IMR-90 (cell line): ENCODE results near the gene NFAT5.

ENCODE experiments used
- POLR2A ChIP-seq: IDR thresholded peaks from 2 replicates; pipeline ENCODE4 v1.6.1; 2012; ENCODE audit warnings: mild to moderate bottlenecking, low read depth, low read length
- RFX5 ChIP-seq: IDR thresholded peaks from 2 replicates; pipeline ENCODE4 v1.8.0; 2012; ENCODE audit warnings: low read depth, mild to moderate bottlenecking, low read length, moderate library complexity
- TF ChIP-seq, protein P1 (sequence below): conservative IDR thresholded peaks from 2 replicates; pipeline ENCODE4 v1.5.1; 2012; ENCODE audit warnings: mild to moderate bottlenecking, low read depth, low read length, improper control_type of control experiment
- TF ChIP-seq, protein P2 (sequence below): fragments of 150-350 bp; IDR thresholded peaks from 2 replicates; pipeline ENCODE4 v1.6.1; 2017; ENCODE audit warnings: mild to moderate bottlenecking, antibody characterized with exemption, low read length, low read depth

DNA sequence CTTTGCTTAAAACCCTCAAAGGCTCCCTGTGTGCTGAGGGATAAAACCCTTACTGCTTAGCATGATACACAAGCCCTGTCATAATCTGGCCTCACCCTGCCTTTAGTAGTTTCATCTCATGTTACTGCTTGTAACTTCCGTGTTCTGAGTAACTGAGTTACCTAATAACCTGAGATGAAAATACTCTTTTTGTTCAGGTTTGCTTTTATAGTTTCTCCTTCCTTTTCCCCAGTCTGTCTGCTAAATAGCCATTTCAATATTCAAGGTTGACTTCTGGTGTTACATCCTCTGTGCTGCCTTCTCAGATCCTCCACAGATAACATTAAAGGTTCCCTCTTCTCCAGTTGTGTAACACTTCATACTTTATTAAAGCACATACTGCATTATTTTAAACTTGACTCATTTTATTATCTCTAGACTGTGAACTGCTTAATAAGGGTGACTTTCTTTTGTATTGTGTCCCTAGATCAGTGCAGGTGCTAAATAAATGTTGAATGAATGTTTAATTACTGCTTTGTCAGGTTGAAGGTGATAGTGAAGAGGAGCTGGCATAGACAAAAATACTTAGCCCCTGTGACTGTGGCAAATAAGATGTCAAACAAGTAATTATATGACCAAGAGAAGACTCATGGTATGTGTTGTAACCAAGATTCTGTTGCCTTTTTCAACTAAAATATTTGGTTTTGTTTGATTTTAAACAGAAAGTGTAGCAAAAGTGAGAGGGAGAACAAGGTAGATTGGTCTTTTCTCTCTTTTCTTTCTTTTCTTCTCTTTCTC lies 47.8 kb downstream of the NFAT5 start:
- TF ChIP-seq, protein P1, sequence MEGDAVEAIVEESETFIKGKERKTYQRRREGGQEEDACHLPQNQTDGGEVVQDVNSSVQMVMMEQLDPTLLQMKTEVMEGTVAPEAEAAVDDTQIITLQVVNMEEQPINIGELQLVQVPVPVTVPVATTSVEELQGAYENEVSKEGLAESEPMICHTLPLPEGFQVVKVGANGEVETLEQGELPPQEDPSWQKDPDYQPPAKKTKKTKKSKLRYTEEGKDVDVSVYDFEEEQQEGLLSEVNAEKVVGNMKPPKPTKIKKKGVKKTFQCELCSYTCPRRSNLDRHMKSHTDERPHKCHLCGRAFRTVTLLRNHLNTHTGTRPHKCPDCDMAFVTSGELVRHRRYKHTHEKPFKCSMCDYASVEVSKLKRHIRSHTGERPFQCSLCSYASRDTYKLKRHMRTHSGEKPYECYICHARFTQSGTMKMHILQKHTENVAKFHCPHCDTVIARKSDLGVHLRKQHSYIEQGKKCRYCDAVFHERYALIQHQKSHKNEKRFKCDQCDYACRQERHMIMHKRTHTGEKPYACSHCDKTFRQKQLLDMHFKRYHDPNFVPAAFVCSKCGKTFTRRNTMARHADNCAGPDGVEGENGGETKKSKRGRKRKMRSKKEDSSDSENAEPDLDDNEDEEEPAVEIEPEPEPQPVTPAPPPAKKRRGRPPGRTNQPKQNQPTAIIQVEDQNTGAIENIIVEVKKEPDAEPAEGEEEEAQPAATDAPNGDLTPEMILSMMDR: no peak
- TF ChIP-seq, protein P2, sequence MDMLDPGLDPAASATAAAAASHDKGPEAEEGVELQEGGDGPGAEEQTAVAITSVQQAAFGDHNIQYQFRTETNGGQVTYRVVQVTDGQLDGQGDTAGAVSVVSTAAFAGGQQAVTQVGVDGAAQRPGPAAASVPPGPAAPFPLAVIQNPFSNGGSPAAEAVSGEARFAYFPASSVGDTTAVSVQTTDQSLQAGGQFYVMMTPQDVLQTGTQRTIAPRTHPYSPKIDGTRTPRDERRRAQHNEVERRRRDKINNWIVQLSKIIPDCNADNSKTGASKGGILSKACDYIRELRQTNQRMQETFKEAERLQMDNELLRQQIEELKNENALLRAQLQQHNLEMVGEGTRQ: no peak
- TF ChIP-seq POLR2A: no peak
- TF ChIP-seq RFX5: no peak
